Endodermal cell (in vitro differentiated cells): ENCODE results near the gene N4BP2L2. TPM values are rescaled to one million over a fixed set of nuclear protein-coding genes. Genes with fewer than 3 reads are reported as not detected.
A peak's percentile ranks its signal among the peaks of the same experiment; 100 is the strongest.

Experiments used
- DNase-seq: peaks from one replicate; pipeline ENCODE4 v3.0.0-alpha.2; 2017
- H3K27ac ChIP-seq: 2 replicates; pipeline ENCODE4 v1.5.1; 2013; ENCODE audit warnings: mild to moderate bottlenecking, low read depth, low read length, moderate library complexity
- H3K27me3 ChIP-seq: 2 replicates; pipeline ENCODE4 v1.6.1; 2013; ENCODE audit warnings: mild to moderate bottlenecking, low read length, moderate library complexity; ENCODE audit not compliant: insufficient read depth, control insufficient read depth, poor library complexity, severe bottlenecking
- H3K36me3 ChIP-seq: 2 replicates; pipeline ENCODE4 v1.7.0; 2013; ENCODE audit warnings: mild to moderate bottlenecking, low read length, moderate library complexity; ENCODE audit not compliant: control insufficient read depth, insufficient read depth
- H3K4me1 ChIP-seq: one replicate; pipeline ENCODE4 v1.7.0; 2013; ENCODE audit warnings: low read length; ENCODE audit not compliant: control insufficient read depth, insufficient read depth
- H3K4me3 ChIP-seq: 2 replicates; pipeline ENCODE4 v1.5.1; 2013; ENCODE audit warnings: mild to moderate bottlenecking, low read length, moderate library complexity
- H3K9ac ChIP-seq: 2 replicates; pipeline ENCODE4 v1.6.1; 2013; ENCODE audit warnings: mild to moderate bottlenecking, low read length, moderate library complexity; ENCODE audit not compliant: poor library complexity, severe bottlenecking; ENCODE audit errors: extremely low read depth
- H3K9me3 ChIP-seq: 2 replicates; pipeline ENCODE4 v1.6.1; 2013; ENCODE audit warnings: mild to moderate bottlenecking, low read length, moderate library complexity; ENCODE audit not compliant: control insufficient read depth
- H3K27ac Mint-ChIP-seq: 2 replicates; pipeline ENCODE4 v1.8.0; 2020; ENCODE audit warnings: mixed read lengths
- H3K27me3 Mint-ChIP-seq: 2 replicates; pipeline ENCODE4 v1.8.0; 2021; ENCODE audit warnings: mild to moderate bottlenecking, mixed read lengths; ENCODE audit not compliant: insufficient read depth
- H3K36me3 Mint-ChIP-seq: 2 replicates; pipeline ENCODE4 v1.8.0; 2020; ENCODE audit warnings: low read depth, mixed read lengths
- H3K4me1 Mint-ChIP-seq: 2 replicates; pipeline ENCODE4 v1.8.0; 2020; ENCODE audit warnings: mixed read lengths
- H3K4me3 Mint-ChIP-seq: 2 replicates; pipeline ENCODE4 v1.8.0; 2020; ENCODE audit warnings: mild to moderate bottlenecking, moderate library complexity, mixed read lengths
- H3K9me3 Mint-ChIP-seq: 2 replicates; pipeline ENCODE4 v1.8.0; 2020; ENCODE audit warnings: mild to moderate bottlenecking, mixed read lengths
- CTCF ChIP-seq: fragments of 200-600 bp; sonication (generic); conservative IDR thresholded peaks from 2 replicates; pipeline ENCODE4 v1.5.0; 2021; ENCODE audit warnings: antibody characterized with exemption, mild to moderate bottlenecking
- WGBS, 2 experiments: methylation state at CpG; one replicate each; pipeline versions ENCODE4 v1.1.5 to v1.1.7; 2013; ENCODE audit warnings: missing lambda C conversion rate in 2 of 2, mixed read lengths in 1 of 2; ENCODE audit not compliant: insufficient coverage in 1 of 2, insufficient read length in 1 of 2; 5-methylcytosine and 5-hydroxymethylcytosine counted together
- total RNA-seq, 2 donors: library from RNA; stranded (reverse); fragmentation: NEBNext Ultra II Directional in 1 of 2; extraction: Animal tissue kit (Norgen Biotek cat#: 25700) in 1 of 2; gene quantifications; 2 replicates in 1 of 2; 3 replicates in 1 of 2; pipeline ENCODE4 v1.2.1, GENCODE V29; 2021

Gene N4BP2L2
- total RNA-seq, 2 donors from 2014 or later = 70.4 to 92.8 TPM

GRCh38 chr13:32472194-32472621 is 66.4 kb downstream of the N4BP2L2 start:
- no peak overlapping the region for H3K4me3 Mint-ChIP-seq
- H3K27ac ChIP-seq = no peak overlapping the region
- WGBS, 2 experiments = 80 to 84% methylated on average over 3 of the region's 3 CpGs
- no peaks in the 10 kb centered on the region for H3K36me3 ChIP-seq
- H3K4me1 Mint-ChIP-seq = peaks cover 10% of the 10 kb centered on the region
- no peak for TF ChIP-seq CTCF
- DNase-seq = no peak
- H3K27ac Mint-ChIP-seq = no peak overlapping the region
- H3K4me3 ChIP-seq = no peak overlapping the region
- no peaks in the 10 kb centered on the region for H3K9me3 ChIP-seq
- no peak overlapping the region for H3K9ac ChIP-seq
- H3K4me1 ChIP-seq = peaks cover 7% of the 10 kb centered on the region
- no peaks in the 10 kb centered on the region for H3K27me3 Mint-ChIP-seq
- no peaks in the 10 kb centered on the region for H3K27me3 ChIP-seq
- H3K9me3 Mint-ChIP-seq = no peaks in the 10 kb centered on the region
- no peaks in the 10 kb centered on the region for H3K36me3 Mint-ChIP-seq

- Histone ChIP-seq H3K27ac (no peak overlapping the region), H3K4me1 (peaks cover 7% of the 10 kb centered on the region), H3K4me3 (no peak overlapping the region), H3K9me3 (no peaks in the 10 kb centered on the region), H3K9ac (no peak overlapping the region), H3K27me3 (no peaks in the 10 kb centered on the region), H3K36me3 (no peaks in the 10 kb centered on the region)
- Mint-ChIP-seq H3K4me1 (peaks cover 10% of the 10 kb centered on the region), H3K27ac (peak overlapping the region; percentile 49), H3K9me3 (no peaks in the 10 kb centered on the region), H3K4me3 (no peak overlapping the region), H3K27me3 (no peaks in the 10 kb centered on the region), H3K36me3 (no peaks in the 10 kb centered on the region)
- DNase-seq = no peak
- WGBS, 2 experiments = 84 to 88% methylated on average over 9 to 12 of the region's 12 CpGs
- TF ChIP-seq CTCF = no peak
These were observed 67.2 kb downstream of the N4BP2L2 start for GRCh38 chr13:32471187-32471922.

GRCh38 chr13:32468502-32469142 is 70.0 kb downstream of the N4BP2L2 start:
- H3K27ac ChIP-seq = no peak overlapping the region
- H3K9ac ChIP-seq = no peak overlapping the region
- Mint-ChIP-seq H3K27me3 (no peaks in the 10 kb centered on the region), H3K27ac (no peak overlapping the region), H3K4me1 (peaks cover 9% of the 10 kb centered on the region), H3K36me3 (no peaks in the 10 kb centered on the region), H3K4me3 (no peak overlapping the region), H3K9me3 (no peaks in the 10 kb centered on the region)
- DNase-seq = no peak
- no peaks in the 10 kb centered on the region for H3K36me3 ChIP-seq
- no peak overlapping the region for H3K4me3 ChIP-seq
- no peaks in the 10 kb centered on the region for H3K9me3 ChIP-seq
- H3K4me1 ChIP-seq = peaks cover 7% of the 10 kb centered on the region
- TF ChIP-seq CTCF = no peak
- H3K27me3 ChIP-seq = no peaks in the 10 kb centered on the region
- WGBS, 2 experiments = 90 to 98% methylated on average over 6 of the region's 6 CpGs
